ENCODE measurements around the gene ZMYND19. TPM values are rescaled to one million over a fixed set of nuclear protein-coding genes. Genes with fewer than 3 reads are reported as not detected.
A peak's percentile ranks its signal among the peaks of the same experiment; 100 is the strongest.
"Not testable (repeated sequence)": the region's sequence is repeated elsewhere in the genome, so short reads cannot be mapped to it uniquely, and the experiment has no call there.

The ZMYND19 gene
- total RNA-seq, 4 donors from 2014 or later = 26.1 to 40.5 (median 38.1) TPM

- no peak for DNase-seq (ENCODE audit: low spot score in 2 of 2)
- intact Hi-C loops (cut with DNase I; ENCODE audit: low total_unique reads) = no loop called here
- 12 to 19% methylated on average over 27 to 42 of the region's 58 CpGs for WGBS, 2 donors
- TF ChIP-seq CTCF (IDR thresholded peaks at IDR 0.05) = no peak
- no peak for TF ChIP-seq POLR2A (IDR thresholded peaks at IDR 0.05)
- H3K4me3 ChIP-seq (ENCODE audit: low read depth, poor library complexity, severe bottlenecking) = peak overlapping the region; percentile 50
These were observed 38.1 kb downstream of the ZMYND19 start for GRCh38 chr9:137552022-137552768.

DNA sequence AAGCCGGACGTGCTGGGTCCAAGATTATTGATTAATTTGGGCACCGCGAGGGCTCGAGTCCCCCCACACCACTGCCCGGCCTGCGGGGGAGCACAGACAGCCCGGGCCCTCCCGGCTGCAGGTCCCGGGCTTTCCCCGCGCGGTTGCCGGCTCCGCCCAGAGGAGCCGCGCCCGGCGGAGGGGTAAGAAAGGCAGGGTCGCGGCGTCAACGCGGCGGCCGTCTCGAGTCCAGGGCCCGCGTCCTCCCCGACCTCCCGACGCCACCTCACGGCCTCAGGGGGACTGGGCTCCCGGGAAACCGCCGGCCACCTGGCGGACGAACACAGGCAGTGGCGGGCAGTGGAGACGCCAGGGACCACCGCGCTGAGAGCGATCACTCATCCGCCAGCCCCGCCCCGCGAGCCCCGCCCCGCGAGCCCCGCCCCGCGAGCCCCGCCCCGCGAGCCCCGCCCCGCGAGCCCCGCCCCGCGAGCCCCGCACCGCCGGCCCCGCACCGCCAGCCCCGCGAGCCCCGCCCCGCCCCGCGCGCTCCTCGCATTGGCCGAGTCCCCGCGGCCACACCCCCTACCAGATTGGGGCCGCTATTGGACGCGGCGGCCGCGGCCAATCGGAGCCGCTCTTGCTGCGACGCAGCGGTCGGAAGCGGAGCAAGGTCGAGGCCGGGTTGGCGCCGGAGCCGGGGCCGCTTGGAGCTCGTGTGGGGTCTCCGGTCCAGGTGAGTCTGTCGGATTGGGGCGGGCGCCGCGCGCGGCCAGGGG is 38.9 kb downstream of the ZMYND19 start, which contains the start of gene MRPL41:
MRPL41 (plus strand) TSS at position 616 of the 758 bp plus-strand sequence. CDS start 203 bp downstream, outside the sequence.
- peak; percentile 71 to 97 for DNase-seq (ENCODE audit: low spot score in 2 of 2)
- TF ChIP-seq POLR2A (IDR thresholded peaks at IDR 0.05) (no peak), CTCF (IDR thresholded peaks at IDR 0.05) (peak in 1 of 3 donors; percentile 55)
- 0% methylated on average over 8 to 31 of the region's 106 CpGs for WGBS, 2 donors
- intact Hi-C loops (cut with DNase I; ENCODE audit: low total_unique reads) = no loop called here
- peak within 1 kb of the TSS; percentile 51 for H3K4me3 ChIP-seq (ENCODE audit: low read depth, poor library complexity, severe bottlenecking)

- WGBS, 2 donors = 0% methylated on average over 10 to 13 of the region's 17 CpGs
- DNase-seq (ENCODE audit: low spot score in 2 of 2); intact Hi-C loops (cut with DNase I; ENCODE audit: low total_unique reads): not testable (repeated sequence)
- peak overlapping the region; percentile 51 for H3K4me3 ChIP-seq (ENCODE audit: low read depth, poor library complexity, severe bottlenecking)
These were observed 39.4 kb downstream of the ZMYND19 start for GRCh38 chr9:137550958-137551263.

DNA sequence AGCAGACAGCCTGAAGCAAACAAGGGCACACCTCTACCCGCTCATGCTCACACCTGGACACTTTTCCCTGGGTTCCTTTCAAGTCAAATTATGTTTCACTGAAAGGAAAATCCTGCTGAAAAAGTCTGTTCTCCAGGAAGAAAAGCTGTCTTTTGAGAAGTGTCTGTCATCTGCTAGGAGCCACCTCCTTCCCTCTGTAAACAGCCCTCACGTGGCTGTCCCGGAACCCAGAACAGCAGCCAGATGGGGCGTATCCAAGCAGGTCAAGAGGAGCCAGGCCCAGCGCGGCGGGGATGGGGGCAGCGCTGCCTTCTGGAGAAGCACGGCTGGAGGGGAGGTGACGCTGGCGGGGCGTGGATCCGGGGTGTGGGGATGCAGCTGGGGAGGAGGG is 40.1 kb downstream of the ZMYND19 start, which contains the start of gene PNPLA7:
PNPLA7 (minus strand) TSS at position 172 of the 391 bp plus-strand sequence. CDS start 205 bp downstream, outside the sequence.
- H3K4me3 ChIP-seq (ENCODE audit: low read depth, poor library complexity, severe bottlenecking) = peak within 1 kb of the TSS; percentile 51
- peak; percentile 92 to 97 for DNase-seq (ENCODE audit: low spot score in 2 of 2)
- TF ChIP-seq POLR2A (IDR thresholded peaks at IDR 0.05) = no peak
- TF ChIP-seq CTCF (IDR thresholded peaks at IDR 0.05) = no peak
- intact Hi-C loops (cut with DNase I; ENCODE audit: low total_unique reads) = no loop called here
- WGBS, 2 donors = 4 to 8% methylated on average over 4 to 6 of the region's 13 CpGs

- WGBS, 2 donors = 56 to 66% methylated on average over 22 to 23 of the region's 23 CpGs
- intact Hi-C loops (cut with DNase I; ENCODE audit: low total_unique reads) = no loop called here
- no peak overlapping the region for H3K4me3 ChIP-seq (ENCODE audit: low read depth, poor library complexity, severe bottlenecking)
- no peak for TF ChIP-seq POLR2A (IDR thresholded peaks at IDR 0.05)
- no peak for TF ChIP-seq CTCF (IDR thresholded peaks at IDR 0.05)
- DNase-seq (ENCODE audit: low spot score in 2 of 2) = peak in 1 of 2 donors; percentile 62
These were observed 42.4 kb downstream of the ZMYND19 start for GRCh38 chr9:137547687-137548543.
